H9 (cell line): ENCODE measurements around the gene SYNPO. TPM values are rescaled to one million over a fixed set of nuclear protein-coding genes. Genes with fewer than 3 reads are reported as not detected.

Experiments
- DNase-seq: peaks from one replicate; pipeline ENCODE4 v3.0.0-alpha.2; 2017
- H2AFZ ChIP-seq: one replicate; pipeline ENCODE4 v1.6.1; 2013; ENCODE audit warnings: mild to moderate bottlenecking, low read length, control low read depth, moderate library complexity
- H2AK5ac ChIP-seq: 2 replicates; pipeline ENCODE4 v1.6.1; 2013; ENCODE audit warnings: low read length, control low read depth, mixed read lengths; ENCODE audit not compliant: insufficient read length
- H2BK120ac ChIP-seq: one replicate; pipeline ENCODE4 v1.6.1; 2013; ENCODE audit warnings: low read depth, mild to moderate bottlenecking, low read length, control low read depth, inconsistent platforms; ENCODE audit not compliant: poor library complexity, severe bottlenecking
- H2BK12ac ChIP-seq: 2 replicates; pipeline ENCODE4 v1.6.1; 2013; ENCODE audit warnings: low read length, control low read depth, mixed read lengths, low read depth; ENCODE audit not compliant: insufficient read length
- H2BK15ac ChIP-seq: 2 replicates; pipeline ENCODE4 v1.6.1; 2013; ENCODE audit warnings: low read depth, low read length, control low read depth
- H2BK20ac ChIP-seq: one replicate; pipeline ENCODE4 v1.6.1; 2013; ENCODE audit warnings: low read depth, mild to moderate bottlenecking, low read length, control low read depth, inconsistent platforms; ENCODE audit not compliant: poor library complexity, severe bottlenecking
- H2BK5ac ChIP-seq: 2 replicates; pipeline ENCODE4 v1.6.1; 2013; ENCODE audit warnings: low read length, control low read depth, mixed read lengths; ENCODE audit not compliant: insufficient read length
- H3K14ac ChIP-seq: 2 replicates; pipeline ENCODE4 v1.6.1; 2013; ENCODE audit warnings: low read length, control low read depth; ENCODE audit not compliant: insufficient read depth
- H3K18ac ChIP-seq: 2 replicates; pipeline ENCODE4 v1.6.1; 2013; ENCODE audit warnings: low read depth, mild to moderate bottlenecking, mixed read lengths, low read length, control low read depth; ENCODE audit not compliant: insufficient read length
- H3K23ac ChIP-seq: 2 replicates; pipeline ENCODE4 v1.6.1; 2013; ENCODE audit warnings: low read length, control low read depth, mixed read lengths, low read depth; ENCODE audit not compliant: insufficient read length
- H3K23me2 ChIP-seq: 2 replicates; pipeline ENCODE4 v1.6.1; 2013; ENCODE audit warnings: low read depth, mild to moderate bottlenecking, mixed read lengths, low read length, control low read depth; ENCODE audit not compliant: insufficient read length, poor library complexity, severe bottlenecking
- H3K27ac ChIP-seq: 2 replicates; pipeline ENCODE4 v1.5.1; 2013; ENCODE audit warnings: low read length, control low read depth, mixed read lengths, low read depth; ENCODE audit not compliant: insufficient read length
- H3K27me3 ChIP-seq: 2 replicates; pipeline ENCODE4 v1.6.1; 2013; ENCODE audit warnings: low read length, control low read depth, inconsistent platforms; ENCODE audit not compliant: insufficient read depth
- H3K4ac ChIP-seq: 2 replicates; pipeline ENCODE4 v1.6.1; 2013; ENCODE audit warnings: low read depth, mild to moderate bottlenecking, control low read depth, inconsistent platforms, low read length, moderate library complexity
- H3K4me1 ChIP-seq: 2 replicates; pipeline ENCODE4 v1.6.1; 2013; ENCODE audit warnings: low read length, control low read depth, inconsistent platforms; ENCODE audit not compliant: insufficient read depth
- H3K4me2 ChIP-seq: 2 replicates; pipeline ENCODE4 v1.6.1; 2013; ENCODE audit warnings: low read length, control low read depth, mixed read lengths; ENCODE audit not compliant: insufficient read length, insufficient read depth
- H3K56ac ChIP-seq: 2 replicates; pipeline ENCODE4 v1.6.1; 2013; ENCODE audit warnings: low read depth, mild to moderate bottlenecking, mixed read lengths, low read length, control low read depth; ENCODE audit not compliant: insufficient read length
- H3K79me1 ChIP-seq: 2 replicates; pipeline ENCODE4 v1.6.1; 2013; ENCODE audit warnings: low read depth, mild to moderate bottlenecking, moderate library complexity, low read length, control low read depth, inconsistent platforms; ENCODE audit not compliant: insufficient read depth, poor library complexity, severe bottlenecking
- H3K79me2 ChIP-seq: 2 replicates; pipeline ENCODE4 v1.6.1; 2013; ENCODE audit warnings: low read length, control low read depth, inconsistent platforms; ENCODE audit not compliant: insufficient read depth
- H3K9ac ChIP-seq: 2 replicates; pipeline ENCODE4 v1.6.1; 2013; ENCODE audit warnings: low read length, control low read depth, mixed read lengths; ENCODE audit not compliant: insufficient read length; ENCODE audit errors: extremely low read depth
- H3K9me3 ChIP-seq: one replicate; pipeline ENCODE4 v1.6.1; 2013; ENCODE audit warnings: low read depth, low read length, inconsistent platforms; ENCODE audit not compliant: control insufficient read depth
- H3T11ph ChIP-seq: one replicate; pipeline ENCODE4 v1.6.1; 2013; ENCODE audit warnings: mild to moderate bottlenecking, low read length, control low read depth, inconsistent platforms
- H4K20me1 ChIP-seq: one replicate; pipeline ENCODE4 v1.6.1; 2013; ENCODE audit not compliant: control insufficient read depth, insufficient read length, insufficient read depth
- H4K5ac ChIP-seq: 2 replicates; pipeline ENCODE4 v1.6.1; 2013; ENCODE audit warnings: low read depth, mild to moderate bottlenecking, mixed read lengths, low read length, control low read depth; ENCODE audit not compliant: insufficient read length
- H4K8ac ChIP-seq: replicated peaks from 2 replicates; pipeline ENCODE4 v1.6.1; 2013; ENCODE audit warnings: low read length, control low read depth, mixed read lengths, low read depth; ENCODE audit not compliant: insufficient read length
- H4K91ac ChIP-seq: 2 replicates; pipeline ENCODE4 v1.6.1; 2013; ENCODE audit warnings: low read depth, mild to moderate bottlenecking, moderate library complexity, mixed read lengths, low read length, control low read depth; ENCODE audit not compliant: insufficient read length
- H3K27ac Mint-ChIP-seq, 3 experiments: 2 replicates in 2 of 3; 3 replicates in 1 of 3; pipeline ENCODE4 v1.8.0; 2020 to 2021; ENCODE audit warnings: mixed read lengths in 3 of 3, mild to moderate bottlenecking in 1 of 3, moderate library complexity in 1 of 3
- H3K27me3 Mint-ChIP-seq: 2 replicates; pipeline ENCODE4 v1.8.0; 2021; ENCODE audit warnings: low read depth, mild to moderate bottlenecking, moderate library complexity, mixed read lengths
- H3K36me3 Mint-ChIP-seq, 3 experiments: 2 replicates in 2 of 3; 3 replicates in 1 of 3; pipeline ENCODE4 v1.8.0; 2020 to 2021; ENCODE audit warnings: low read depth in 3 of 3, mixed read lengths in 3 of 3; ENCODE audit not compliant: insufficient read depth in 1 of 3
- H3K4me1 Mint-ChIP-seq, 2 experiments: 2 replicates each; pipeline ENCODE4 v1.8.0; 2020; ENCODE audit warnings: mixed read lengths in 2 of 2
- H3K4me3 Mint-ChIP-seq, 2 experiments: 2 replicates in 1 of 2; 3 replicates in 1 of 2; pipeline ENCODE4 v1.8.0; 2020 to 2021; ENCODE audit warnings: mild to moderate bottlenecking in 2 of 2, mixed read lengths in 2 of 2, moderate library complexity in 1 of 2
- H3K9me3 Mint-ChIP-seq, 2 experiments: 2 replicates in 1 of 2; 3 replicates in 1 of 2; pipeline ENCODE4 v1.8.0; 2020; ENCODE audit warnings: mild to moderate bottlenecking in 2 of 2, mixed read lengths in 2 of 2, moderate library complexity in 1 of 2
- WGBS: extraction: QIAGEN DNeasy Blood & Tissue Kit; methylation state at CpG from one replicate; pipeline ENCODE4 v1.1.7; 2013; ENCODE audit warnings: missing lambda C conversion rate, low lambda C conversion rate, mixed read lengths; ENCODE audit not compliant: insufficient read length; ENCODE audit errors: extremely low coverage; 5-methylcytosine and 5-hydroxymethylcytosine counted together
- total RNA-seq: library from RNA; stranded (reverse); gene quantifications from 2 replicates; pipeline ENCODE4 v1.2.1, GENCODE V29; 2021
- TF ChIP-seq, protein P1 (sequence below): fragments of 200-600 bp; sonication (generic); conservative IDR thresholded peaks from 3 replicates; pipeline ENCODE4 v1.8.0; 2021; ENCODE audit warnings: antibody characterized with exemption, mild to moderate bottlenecking

Gene SYNPO
- total RNA-seq, 1 experiment from 2014 or later = 1.7 TPM

DNA sequence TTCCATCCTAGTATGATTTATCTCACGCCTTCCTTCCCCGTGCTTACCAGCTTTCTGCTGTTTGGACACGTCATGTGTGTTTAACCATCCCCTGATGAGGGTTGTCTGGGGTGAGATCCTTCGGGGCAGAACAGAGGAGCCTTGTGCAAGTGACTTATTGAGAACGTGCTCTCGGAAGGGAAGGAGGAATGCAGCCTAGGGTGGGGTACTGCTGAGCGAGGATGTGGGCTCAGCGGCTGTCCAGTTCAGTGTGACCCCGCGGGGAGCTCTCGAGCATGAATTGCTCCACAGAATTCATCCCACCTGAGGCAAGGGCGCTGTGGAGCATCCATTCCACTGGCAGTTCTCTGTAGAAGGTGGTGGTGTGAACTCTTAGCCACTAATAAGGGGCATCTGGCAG is 24.6 kb downstream of the SYNPO start:
- Histone ChIP-seq H3K9ac (no peak overlapping the region), H4K8ac (no peak overlapping the region), H3K56ac (no peak overlapping the region), H3K4me1 (no peaks in the 10 kb centered on the region), H3K18ac (no peak overlapping the region), H2BK12ac (no peak overlapping the region), H4K20me1 (no peaks in the 10 kb centered on the region), H3K9me3 (no peaks in the 10 kb centered on the region), H3K14ac (no peak overlapping the region), H2AK5ac (no peak overlapping the region), H3K79me2 (no peaks in the 10 kb centered on the region), H3K4me2 (no peak overlapping the region), H4K91ac (no peak overlapping the region), H2BK5ac (no peak overlapping the region), H3K27me3 (no peaks in the 10 kb centered on the region), H2AFZ (no peak overlapping the region), H2BK120ac (no peak overlapping the region), H3K27ac (no peak overlapping the region), H3K4ac (no peak overlapping the region), H4K5ac (no peak overlapping the region), H3T11ph (no peak overlapping the region), H3K23me2 (no peaks in the 10 kb centered on the region), H3K79me1 (no peaks in the 10 kb centered on the region), H2BK20ac (no peak overlapping the region), H3K23ac (no peak overlapping the region), H2BK15ac (no peak overlapping the region)
- DNase-seq = peak; percentile 19
- Mint-ChIP-seq H3K4me1 (peaks cover 17 to 24% of the 10 kb centered on the region in 2 experiments), H3K27me3 (peaks cover 7% of the 10 kb centered on the region), H3K36me3 (peaks cover 2 to 4% (median 2%) of the 10 kb centered on the region in 3 experiments; a peak in 6 of 7 replicates), H3K27ac (no peak overlapping the region), H3K4me3 (no peak overlapping the region), H3K9me3 (no peaks in the 10 kb centered on the region; a peak in 1 of 5 replicates)
- TF ChIP-seq, protein P1, sequence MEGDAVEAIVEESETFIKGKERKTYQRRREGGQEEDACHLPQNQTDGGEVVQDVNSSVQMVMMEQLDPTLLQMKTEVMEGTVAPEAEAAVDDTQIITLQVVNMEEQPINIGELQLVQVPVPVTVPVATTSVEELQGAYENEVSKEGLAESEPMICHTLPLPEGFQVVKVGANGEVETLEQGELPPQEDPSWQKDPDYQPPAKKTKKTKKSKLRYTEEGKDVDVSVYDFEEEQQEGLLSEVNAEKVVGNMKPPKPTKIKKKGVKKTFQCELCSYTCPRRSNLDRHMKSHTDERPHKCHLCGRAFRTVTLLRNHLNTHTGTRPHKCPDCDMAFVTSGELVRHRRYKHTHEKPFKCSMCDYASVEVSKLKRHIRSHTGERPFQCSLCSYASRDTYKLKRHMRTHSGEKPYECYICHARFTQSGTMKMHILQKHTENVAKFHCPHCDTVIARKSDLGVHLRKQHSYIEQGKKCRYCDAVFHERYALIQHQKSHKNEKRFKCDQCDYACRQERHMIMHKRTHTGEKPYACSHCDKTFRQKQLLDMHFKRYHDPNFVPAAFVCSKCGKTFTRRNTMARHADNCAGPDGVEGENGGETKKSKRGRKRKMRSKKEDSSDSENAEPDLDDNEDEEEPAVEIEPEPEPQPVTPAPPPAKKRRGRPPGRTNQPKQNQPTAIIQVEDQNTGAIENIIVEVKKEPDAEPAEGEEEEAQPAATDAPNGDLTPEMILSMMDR = no peak
- no CpG with 5 or more reads among the region's 12 CpGs for whole genome bisulfite sequencing
